HepG2 (cell line): ENCODE results near the gene SH3D21. TPM values are rescaled to one million over a fixed set of nuclear protein-coding genes. Genes with fewer than 3 reads are reported as not detected.

Experiments
- ATAC-seq: fragments of 200-7000 bp; cut with Tn5 transposase; 3 replicates; pipeline ENCODE4 v1.9.1; 2020; ENCODE audit warnings: mild to moderate bottlenecking, moderate library complexity
- BruUV-seq: library from RNA; stranded (reverse); fragments of 400-500 nt; replicated peaks from 2 replicates; lab custom pipeline; 2021; lab: Mats Ljungman, UMichigan
- CTCF ChIA-PET: fragments of 300-600 bp; formaldehyde crosslinking; extraction: SDS; loops from one replicate; lab custom pipeline; 2021; ENCODE audit warnings: low total read pairs, inconsistent platforms, low intra/inter-chr PET ratio; lab: Yijun Ruan, JAX
- POLR2A ChIA-PET: fragments of 350-600 bp; sonication (Branson Sonifier 250); formaldehyde crosslinking; loops from one replicate; lab custom pipeline; 2020; ENCODE audit warnings: antibody characterized with exemption, inconsistent platforms; lab: Yijun Ruan, JAX
- DNase-seq: peaks from one replicate; pipeline ENCODE4 v3.0.0-alpha.2; 2015; ENCODE audit warnings: low spot score
- FAIRE-seq: peaks from 3 replicates; lab custom pipeline; 2011; peaks lifted over from hg19 to GRCh38; lab: Jason Lieb, UNC
- H2AFZ ChIP-seq: one replicate; pipeline ENCODE4 v1.6.1; 2011; ENCODE audit warnings: low read length, inconsistent platforms
- H3K27ac ChIP-seq: fragments of 300-600 bp; 3 replicates; pipeline ENCODE4 v1.8.0; 2011; ENCODE audit warnings: mixed run types, mild to moderate bottlenecking, mixed read lengths, low read length, inconsistent platforms; ENCODE audit not compliant: insufficient read depth; ENCODE audit errors: extremely low read length
- H3K27me3 ChIP-seq, 2 experiments: fragments of 200-600 bp in 1 of 2; 2 replicates in 1 of 2; 3 replicates in 1 of 2; pipeline versions ENCODE4 v1.6.0 to v1.8.0; 2011; ENCODE audit warnings: low read length in 2 of 2, mild to moderate bottlenecking in 2 of 2, moderate library complexity in 2 of 2, inconsistent platforms in 1 of 2; ENCODE audit not compliant: insufficient read depth in 2 of 2, control insufficient read depth in 1 of 2
- H3K36me3 ChIP-seq, 2 experiments: fragments of 200-600 bp in 1 of 2; replicated peaks in 1 of 2; 2 replicates in 1 of 2; 3 replicates in 1 of 2; pipeline versions ENCODE4 v1.5.1 to v1.8.0; 2011; ENCODE audit warnings: low read length in 2 of 2, inconsistent platforms in 1 of 2; ENCODE audit not compliant: insufficient read depth in 2 of 2, control insufficient read depth in 1 of 2
- H3K4me1 ChIP-seq: 2 replicates; pipeline ENCODE4 v1.5.1; 2012; ENCODE audit warnings: low read length, inconsistent platforms; ENCODE audit not compliant: insufficient read depth
- H3K4me2 ChIP-seq: 2 replicates; pipeline ENCODE4 v1.6.0; 2011; ENCODE audit warnings: low read depth, low read length, inconsistent platforms
- H3K4me3 ChIP-seq, 3 experiments: fragments of 200-600 bp in 1 of 3; sonication (generic), shearing (Covaris generic) in 1 of 3; replicated peaks in 1 of 3; 2 replicates each; pipeline ENCODE4 v1.5.1; 2011 to 2016; ENCODE audit warnings: low read length in 3 of 3, inconsistent platforms in 2 of 3, low read depth in 2 of 3, mild to moderate bottlenecking in 2 of 3, control low read depth in 1 of 3, mixed read lengths in 1 of 3; ENCODE audit not compliant: insufficient read depth in 1 of 3
- H3K79me2 ChIP-seq: one replicate; pipeline ENCODE4 v1.6.1; 2011; ENCODE audit warnings: low read length, inconsistent platforms; ENCODE audit not compliant: insufficient read depth
- H3K9ac ChIP-seq: 2 replicates; pipeline ENCODE4 v1.6.0; 2011; ENCODE audit warnings: mild to moderate bottlenecking, low read depth, low read length, inconsistent platforms; ENCODE audit not compliant: insufficient read depth
- H3K9me3 ChIP-seq: 2 replicates; pipeline ENCODE4 v1.5.1; 2012; ENCODE audit warnings: mild to moderate bottlenecking, low read length
- H4K20me1 ChIP-seq: 2 replicates; pipeline ENCODE4 v1.6.0; 2011; ENCODE audit warnings: inconsistent platforms, mild to moderate bottlenecking, low read length, moderate library complexity; ENCODE audit not compliant: insufficient read depth
- CREM ChIP-seq, 2 experiments: sonication (generic) in 1 of 2; formaldehyde crosslinking in 1 of 2; IDR thresholded peaks; 2 replicates each; pipeline versions ENCODE4 v1.4.0 to v1.6.1; 2016 to 2020; ENCODE audit warnings: antibody characterized with exemption in 1 of 2, mild to moderate bottlenecking in 1 of 2, missing genetic modification reagents in 1 of 2
- KLF6 ChIP-seq: IDR thresholded peaks from 2 replicates; pipeline ENCODE4 v1.8.0; 2016; ENCODE audit warnings: missing biosample characterization, missing genetic modification reagents
- MED8 ChIP-seq: sonication (generic); formaldehyde crosslinking; IDR thresholded peaks from 2 replicates; pipeline ENCODE4 v1.8.1; 2023; ENCODE audit warnings: mild to moderate bottlenecking, missing genetic modification reagents; ENCODE audit not compliant: insufficient replicate concordance
- MYNN ChIP-seq: sonication (generic); formaldehyde crosslinking; IDR thresholded peaks from 2 replicates; pipeline ENCODE4 v1.4.0; 2020; ENCODE audit warnings: mild to moderate bottlenecking, low read depth, missing genetic modification reagents
- NFIB ChIP-seq: sonication (generic); formaldehyde crosslinking; IDR thresholded peaks from 2 replicates; pipeline ENCODE4 v1.9.0; 2021; ENCODE audit warnings: missing genetic modification reagents, mild to moderate bottlenecking, borderline replicate concordance
- NFYC ChIP-seq: IDR thresholded peaks from 2 replicates; pipeline ENCODE4 v1.6.1; 2016; ENCODE audit warnings: missing genetic modification reagents, missing compliant biosample characterization
- RBM22 ChIP-seq: fragments of 200-400 bp; formaldehyde crosslinking; optimal IDR thresholded peaks from 2 replicates; pipeline ENCODE3; 2017; ENCODE audit warnings: mild to moderate bottlenecking, low read length, moderate library complexity
- SIN3B ChIP-seq: fragments of 150-350 bp; IDR thresholded peaks from 2 replicates; pipeline ENCODE4 v1.6.1; 2014; ENCODE audit warnings: low read length
- SMARCC2 ChIP-seq: fragments of 450-650 bp; IDR thresholded peaks from 2 replicates; pipeline ENCODE4 v1.6.1; 2017; ENCODE audit warnings: antibody characterized with exemption, mild to moderate bottlenecking
- TCF7 ChIP-seq: sonication (generic); IDR thresholded peaks from 2 replicates; pipeline ENCODE4 v1.6.1; 2016; ENCODE audit warnings: antibody characterized with exemption, low read depth
- ZNF282 ChIP-seq: fragments of 450-650 bp; IDR thresholded peaks from 2 replicates; pipeline ENCODE4 v1.6.1; 2018; ENCODE audit not compliant: partially characterized antibody
- WGBS: methylation state at CpG from one replicate; pipeline ENCODE4 v1.1.6; 2017; ENCODE audit warnings: low lambda C conversion rate; 5-methylcytosine and 5-hydroxymethylcytosine counted together
- in situ Hi-C: cut with HindIII; loops from 2 replicates; pipeline ENCODE4 v1.10.0; 2017; ENCODE audit warnings: low pct_unique_long_range_greater_than_20kb; ENCODE audit not compliant: extremely low pct_ligation_motif_present
- intact Hi-C: fragments of 100-400 bp; cut with micrococcal nuclease; formaldehyde crosslinking; loops from one replicate; pipeline ENCODE4 v1.10.0; 2022; ENCODE audit not compliant: unreplicated experiment
- polyA plus RNA-seq, 8 experiments: library from polyadenylated mRNA; depleted of rRNA in 3 of 8; stranded (reverse) in 7 of 8; unstranded in 1 of 8; fragments of >200 nt; fragmentation: Illumina TruSeq in 4 of 8; extraction: Trizol in 4 of 8; gene quantifications; 2 replicates each; pipeline versions ENCODE4 v1.2.1 to v1.2.3, GENCODE V29; 2011 to 2016; ENCODE audit warnings: low read depth in 4 of 8, missing spikeins in 1 of 8, mixed read lengths in 1 of 8; ENCODE audit not compliant: insufficient read depth in 1 of 8
- total RNA-seq, 5 experiments: library from RNA; depleted of rRNA; stranded (reverse); fragments of >200 nt; fragmentation: Illumina TruSeq; extraction: Trizol; gene quantifications; 2 replicates each; pipeline ENCODE4 v1.2.3, GENCODE V29; 2016; ENCODE audit warnings: low read depth in 1 of 5
- TF ChIP-seq, protein P1 (sequence below): sonication (generic); formaldehyde crosslinking; IDR thresholded peaks from 2 replicates; pipeline ENCODE4 v1.5.1; 2020; ENCODE audit warnings: missing genetic modification reagents, mild to moderate bottlenecking, borderline replicate concordance
- TF ChIP-seq, protein P2 (sequence below): IDR thresholded peaks from 2 replicates; pipeline ENCODE4 v1.6.1; 2016; ENCODE audit warnings: control low read depth

Gene SH3D21
- total and polyA plus RNA-seq, 2 of the 13 experiments (the other 11 are each of a cell fraction or from before 2014, with no cell fraction given) = 5.1 to 8.6 TPM

DNA sequence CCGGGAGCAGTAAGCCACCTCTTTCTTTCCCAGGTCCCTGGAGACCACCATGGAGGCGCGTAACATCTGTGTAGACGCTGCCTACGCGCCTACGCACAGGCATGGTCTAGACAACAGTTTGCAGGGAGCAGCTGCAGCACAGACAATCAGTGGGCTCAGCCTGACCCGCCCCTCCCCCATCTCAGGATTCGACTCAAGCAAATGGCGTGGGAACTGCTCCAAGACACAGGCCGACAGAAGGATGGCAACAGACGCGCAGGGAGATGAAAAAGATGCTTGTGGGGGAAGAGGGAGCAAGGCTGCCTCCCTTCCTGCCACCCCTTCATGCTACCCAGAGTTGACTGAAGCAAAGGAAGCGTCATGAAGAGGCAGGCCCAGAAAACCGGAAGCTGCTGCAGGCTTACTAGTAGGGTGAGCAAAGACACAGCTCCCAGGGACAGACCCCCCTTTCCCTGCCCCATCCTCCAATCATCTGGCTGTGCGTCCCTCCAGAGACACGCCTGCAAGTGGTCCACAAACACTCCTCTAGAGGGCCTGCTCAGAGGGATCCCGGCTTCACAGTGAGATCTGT, 60.0 kb downstream of the SH3D21 start:
- TF ChIP-seq RBM22 = peak; percentile 28
- TF ChIP-seq ZNF282 = no peak
- TF ChIP-seq SIN3B = no peak
- Histone ChIP-seq H3K27ac (no peak overlapping the region), H3K4me2 (no peak overlapping the region), H3K36me3 (peaks cover 17 to 52% of the 10 kb centered on the region in 2 experiments), H4K20me1 (no peaks in the 10 kb centered on the region), H3K27me3 (no peaks in the 10 kb centered on the region), H2AFZ (no peak overlapping the region), H3K9ac (no peak overlapping the region), H3K9me3 (no peaks in the 10 kb centered on the region), H3K4me3 (no peak overlapping the region), H3K79me2 (peaks cover 12% of the 10 kb centered on the region), H3K4me1 (peaks cover 28% of the 10 kb centered on the region)
- WGBS = 99% methylated on average over 18 of the region's 18 CpGs
- FAIRE-seq = no peak
- no peak for ATAC-seq
- CTCF ChIA-PET = no interaction called here
- no peak for DNase-seq
- in situ Hi-C loops = no loop called here
- POLR2A ChIA-PET = no interaction called here
- BruUV-seq = no TSS peak
- intact Hi-C loops = no loop called here

DNA sequence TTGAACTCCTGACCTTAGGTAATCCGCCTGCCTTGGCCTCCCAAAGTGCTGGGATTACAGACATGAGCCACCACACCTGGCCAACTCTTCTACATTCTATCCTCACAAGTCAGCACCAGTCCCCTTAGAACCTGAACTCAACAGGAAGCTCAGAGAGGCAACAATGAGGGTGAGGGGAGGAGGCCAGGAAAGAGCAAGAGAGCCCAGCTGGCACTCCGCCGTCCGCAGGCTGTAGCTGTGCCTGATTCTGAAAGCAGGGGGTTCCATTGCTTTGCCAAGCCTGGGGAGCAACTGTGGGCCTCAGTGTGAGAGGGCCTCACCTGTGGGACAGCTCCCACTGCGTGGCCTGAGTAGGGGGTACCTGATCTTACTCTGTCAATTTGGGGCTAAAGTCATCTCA, 60.9 kb downstream of the SH3D21 start:
- Histone ChIP-seq H3K4me1 (peaks cover 28% of the 10 kb centered on the region), H3K27me3 (no peaks in the 10 kb centered on the region), H3K9me3 (no peaks in the 10 kb centered on the region), H3K27ac (no peak overlapping the region), H4K20me1 (no peaks in the 10 kb centered on the region)
- POLR2A ChIA-PET = interaction anchor here (1.7 kb wide), 1 partner anchor 34 kb away, joined by 4 read pairs; no protein-coding TSS in a partner anchor
- no peak for ATAC-seq
- no peak for FAIRE-seq
- in situ Hi-C loops = no loop called here
- no peak for TF ChIP-seq KLF6 (CRISPR knock-in tag)
- TF ChIP-seq TCF7 = no peak
- no peak for TF ChIP-seq NFIB (CRISPR knock-in tag)
- TF ChIP-seq SMARCC2 = no peak
- TF ChIP-seq, protein P1, sequence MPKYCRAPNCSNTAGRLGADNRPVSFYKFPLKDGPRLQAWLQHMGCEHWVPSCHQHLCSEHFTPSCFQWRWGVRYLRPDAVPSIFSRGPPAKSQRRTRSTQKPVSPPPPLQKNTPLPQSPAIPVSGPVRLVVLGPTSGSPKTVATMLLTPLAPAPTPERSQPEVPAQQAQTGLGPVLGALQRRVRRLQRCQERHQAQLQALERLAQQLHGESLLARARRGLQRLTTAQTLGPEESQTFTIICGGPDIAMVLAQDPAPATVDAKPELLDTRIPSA = no peak
- no peak for TF ChIP-seq NFYC (CRISPR knock-in tag)
- TF ChIP-seq MYNN (CRISPR knock-in tag) = no peak
- TF ChIP-seq, protein P2, sequence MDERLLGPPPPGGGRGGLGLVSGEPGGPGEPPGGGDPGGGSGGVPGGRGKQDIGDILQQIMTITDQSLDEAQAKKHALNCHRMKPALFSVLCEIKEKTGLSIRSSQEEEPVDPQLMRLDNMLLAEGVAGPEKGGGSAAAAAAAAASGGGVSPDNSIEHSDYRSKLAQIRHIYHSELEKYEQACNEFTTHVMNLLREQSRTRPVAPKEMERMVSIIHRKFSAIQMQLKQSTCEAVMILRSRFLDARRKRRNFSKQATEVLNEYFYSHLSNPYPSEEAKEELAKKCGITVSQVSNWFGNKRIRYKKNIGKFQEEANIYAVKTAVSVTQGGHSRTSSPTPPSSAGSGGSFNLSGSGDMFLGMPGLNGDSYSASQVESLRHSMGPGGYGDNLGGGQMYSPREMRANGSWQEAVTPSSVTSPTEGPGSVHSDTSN (CRISPR knock-in tag) = no peak
- TF ChIP-seq CREM (IDR thresholded peaks at IDR 0.05) = no peak
- no peak for TF ChIP-seq CREM (CRISPR knock-in tag; IDR thresholded peaks at IDR 0.05)
- no peak for TF ChIP-seq MED8
- TF ChIP-seq, all 625 proteins: peak for 0
- Histone ChIP-seq H2AFZ (no peak overlapping the region), H3K4me2 (no peak overlapping the region), H3K36me3 (peaks cover 14 to 47% of the 10 kb centered on the region in 2 experiments), H3K4me3 (no peak overlapping the region), H3K79me2 (peaks cover 17% of the 10 kb centered on the region), H3K9ac (no peak overlapping the region)
- intact Hi-C loops = no loop called here
- CTCF ChIA-PET = no interaction called here
- BruUV-seq = no TSS peak
- no peak for DNase-seq
- 99% methylated on average over 4 of the region's 5 CpGs for WGBS
